Lung (tissue), 12 donors: ENCODE measurements around the gene PTPRN2. TPM values are rescaled to one million over a fixed set of nuclear protein-coding genes. Genes with fewer than 3 reads are reported as not detected.
"Not testable (repeated sequence)": the region's sequence is repeated elsewhere in the genome, so short reads cannot be mapped to it uniquely, and the experiment has no call there.

Experiments used
- ATAC-seq: fragments of 200-7000 bp; cut with Tn5 transposase; one replicate; pipeline ENCODE4 v1.9.1; 2020; ENCODE audit warnings: moderate number of reproducible peaks; ENCODE audit not compliant: insufficient read depth, low FRiP score
- DNase-seq, 3 donors: peaks; one replicate each; pipeline ENCODE4 v3.0.0-alpha.2; 2013 to 2017
- H3K27ac ChIP-seq, 2 donors: one replicate each; pipeline ENCODE4 v1.5.1; 2013; ENCODE audit warnings: mild to moderate bottlenecking in 2 of 2, moderate library complexity in 2 of 2, control low read depth in 1 of 2, inconsistent platforms in 1 of 2, low read depth in 1 of 2, low read length in 1 of 2
- H3K27me3 ChIP-seq, 3 donors: one replicate each; pipeline ENCODE4 v1.5.1; 2013; ENCODE audit warnings: low read length in 2 of 3; ENCODE audit not compliant: control insufficient read depth in 3 of 3, insufficient read depth in 3 of 3
- H3K36me3 ChIP-seq, 4 donors: one replicate each; pipeline ENCODE4 v1.5.1; 2013; ENCODE audit warnings: low read length in 4 of 4, mild to moderate bottlenecking in 1 of 4, moderate library complexity in 1 of 4; ENCODE audit not compliant: control insufficient read depth in 4 of 4, insufficient read depth in 4 of 4
- H3K4me1 ChIP-seq, 5 donors: one replicate each; pipeline ENCODE4 v1.5.1; 2013; ENCODE audit warnings: low read length in 5 of 5, mild to moderate bottlenecking in 2 of 5, moderate library complexity in 1 of 5; ENCODE audit not compliant: control insufficient read depth in 5 of 5, insufficient read depth in 5 of 5
- H3K4me3 ChIP-seq: one replicate; pipeline ENCODE4 v1.5.1; 2013; ENCODE audit warnings: mild to moderate bottlenecking, control low read depth, moderate library complexity
- H3K9ac ChIP-seq, 2 donors: one replicate each; pipeline ENCODE4 v1.5.1; 2013; ENCODE audit warnings: low read length in 2 of 2, control low read depth in 1 of 2; ENCODE audit not compliant: insufficient read depth in 1 of 2
- H3K9me3 ChIP-seq, 4 donors: one replicate each; pipeline ENCODE4 v1.5.1; 2013; ENCODE audit warnings: low read length in 3 of 4, mild to moderate bottlenecking in 1 of 4, moderate library complexity in 1 of 4; ENCODE audit not compliant: control insufficient read depth in 4 of 4, insufficient read depth in 3 of 4
- WGBS, 2 donors: extraction: QIAGEN DNeasy Blood & Tissue Kit; methylation state at CpG; one replicate each; pipeline ENCODE4 v1.1.7; 2013; 5-methylcytosine and 5-hydroxymethylcytosine counted together
- polyA plus RNA-seq, 2 donors: library from polyadenylated mRNA; stranded (reverse); fragments of 200-250 nt; gene quantifications; one replicate each; pipeline ENCODE4 v1.2.1, GENCODE V29; 2013
- total RNA-seq, 2 donors: library from RNA; depleted of rRNA in 1 of 2; stranded (reverse); fragments of >200 nt in 1 of 2; gene quantifications; one replicate each; pipeline ENCODE4 v1.2.1, GENCODE V29; 2014 to 2021
- TF ChIP-seq, protein P1 (sequence below): IDR thresholded peaks from 2 replicates; pipeline ENCODE4 v1.5.1; 2012; ENCODE audit warnings: mild to moderate bottlenecking; ENCODE audit errors: control extremely low read depth, extremely low read depth
- donor health status: control.
- donor health status: control.
- donor health status: Bipolar disorder and iron deficiency.
- donor health status: healthy.
- donor health status: DM: yes; HTN: yes; CAD: no.

PTPRN2 gene
- total and polyA plus RNA-seq, 4 donors, result 2.1 to 7.4 (median 4.4) TPM

DNA sequence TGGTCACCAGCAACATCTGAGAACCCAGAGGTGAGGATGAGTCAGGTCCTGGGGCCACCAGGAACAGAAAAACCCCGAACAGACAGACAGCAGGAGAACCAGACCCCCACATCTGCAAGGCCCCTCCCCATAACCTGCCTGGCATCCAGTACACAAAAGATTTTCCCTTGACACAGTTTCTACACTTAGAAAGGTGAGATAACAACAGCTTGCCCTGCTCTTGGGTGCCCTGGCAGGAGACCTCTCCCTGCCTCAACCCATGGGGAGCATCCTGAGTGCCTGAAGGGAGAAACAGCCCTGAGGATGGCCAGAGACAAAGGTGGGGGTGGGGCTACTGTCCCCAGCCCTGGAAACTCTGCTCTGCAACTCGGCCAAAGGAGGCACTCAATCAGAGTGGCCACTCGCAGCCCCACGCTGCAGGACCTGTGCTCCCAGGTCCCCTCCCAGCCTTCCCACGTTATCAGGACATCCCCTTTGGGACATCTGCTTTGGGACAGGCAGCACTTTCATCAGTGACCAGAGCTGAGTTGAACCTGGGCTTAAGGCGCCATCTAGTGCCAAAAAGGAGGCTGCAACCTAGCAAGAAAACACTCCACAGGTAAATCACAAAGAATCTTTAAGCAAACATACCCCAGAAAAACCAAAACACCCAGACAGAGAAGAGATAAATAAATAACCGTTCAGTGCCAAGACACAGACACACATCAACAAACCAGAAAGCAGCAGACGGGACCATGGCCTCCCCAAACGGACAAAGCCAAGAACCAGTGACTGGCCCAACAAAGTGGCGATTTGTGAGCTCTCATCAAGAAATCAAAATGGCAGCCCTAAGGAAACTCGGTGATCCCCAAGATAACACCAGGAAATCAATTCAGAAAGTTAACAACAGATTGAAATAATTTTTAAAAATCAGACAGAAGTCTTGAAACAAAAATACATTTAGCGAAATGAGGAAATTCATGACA lies 233.7 kb downstream of the PTPRN2 start:
- Histone ChIP-seq H3K27ac (no peak overlapping the region), H3K9ac (no peak overlapping the region), H3K36me3 (no peaks in the 10 kb centered on the region), H3K9me3 (peaks cover 0 to 9% (median 2%) of the 10 kb centered on the region in 4 donors), H3K4me1 (no peaks in the 10 kb centered on the region), H3K27me3 (no peaks in the 10 kb centered on the region), H3K4me3 (no peak overlapping the region)
- ATAC-seq (no peak), DNase-seq (peak in 1 of 3 donors; percentile 4)
- TF ChIP-seq, protein P1, sequence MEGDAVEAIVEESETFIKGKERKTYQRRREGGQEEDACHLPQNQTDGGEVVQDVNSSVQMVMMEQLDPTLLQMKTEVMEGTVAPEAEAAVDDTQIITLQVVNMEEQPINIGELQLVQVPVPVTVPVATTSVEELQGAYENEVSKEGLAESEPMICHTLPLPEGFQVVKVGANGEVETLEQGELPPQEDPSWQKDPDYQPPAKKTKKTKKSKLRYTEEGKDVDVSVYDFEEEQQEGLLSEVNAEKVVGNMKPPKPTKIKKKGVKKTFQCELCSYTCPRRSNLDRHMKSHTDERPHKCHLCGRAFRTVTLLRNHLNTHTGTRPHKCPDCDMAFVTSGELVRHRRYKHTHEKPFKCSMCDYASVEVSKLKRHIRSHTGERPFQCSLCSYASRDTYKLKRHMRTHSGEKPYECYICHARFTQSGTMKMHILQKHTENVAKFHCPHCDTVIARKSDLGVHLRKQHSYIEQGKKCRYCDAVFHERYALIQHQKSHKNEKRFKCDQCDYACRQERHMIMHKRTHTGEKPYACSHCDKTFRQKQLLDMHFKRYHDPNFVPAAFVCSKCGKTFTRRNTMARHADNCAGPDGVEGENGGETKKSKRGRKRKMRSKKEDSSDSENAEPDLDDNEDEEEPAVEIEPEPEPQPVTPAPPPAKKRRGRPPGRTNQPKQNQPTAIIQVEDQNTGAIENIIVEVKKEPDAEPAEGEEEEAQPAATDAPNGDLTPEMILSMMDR, result no peak
- WGBS, 2 donors, result 49 to 51% methylated on average over 12 of the region's 12 CpGs

DNA sequence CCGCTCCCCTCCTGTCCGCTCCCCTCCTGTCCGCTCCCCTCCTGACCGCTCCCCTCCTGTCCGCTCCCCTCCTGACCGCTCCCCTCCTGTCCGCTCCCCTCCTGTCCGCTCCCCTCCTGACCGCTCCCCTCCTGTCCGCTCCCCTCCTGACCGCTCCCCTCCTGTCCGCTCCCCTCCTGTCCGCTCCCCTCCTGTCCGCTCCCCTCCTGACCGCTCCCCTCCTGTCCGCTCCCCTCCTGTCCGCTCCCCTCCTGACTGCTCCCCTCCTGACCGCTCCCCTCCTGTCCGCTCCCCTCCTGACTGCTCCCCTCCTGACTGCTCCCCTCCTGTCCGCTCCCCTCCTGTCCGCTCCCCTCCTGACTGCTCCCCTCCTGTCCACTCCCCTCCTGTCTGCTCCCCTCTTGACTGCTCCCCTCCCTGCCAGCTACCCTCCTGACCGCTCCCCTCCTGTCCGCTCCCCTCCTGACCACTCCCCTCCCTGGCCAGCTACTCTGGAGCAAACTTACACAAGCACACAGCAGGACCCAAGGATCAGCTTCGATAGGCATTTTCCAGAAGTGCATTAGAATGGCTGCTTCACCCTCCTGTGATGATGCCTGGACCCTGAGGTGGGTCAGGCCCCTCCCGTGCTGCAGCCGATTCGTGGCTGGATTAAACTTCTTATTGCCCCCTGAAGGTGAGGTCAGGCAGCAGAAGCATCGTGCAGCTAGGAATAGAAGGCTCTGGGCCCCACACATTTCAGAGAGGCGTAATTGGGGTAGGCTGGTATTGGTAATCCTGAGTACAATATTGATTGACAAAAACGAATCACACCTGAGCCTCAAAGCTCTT lies 235.5 kb downstream of the PTPRN2 start:
- H3K9me3 ChIP-seq, H3K4me1 ChIP-seq, H3K9ac ChIP-seq, ATAC-seq, H3K27me3 ChIP-seq, H3K27ac ChIP-seq, DNase-seq, H3K4me3 ChIP-seq, H3K36me3 ChIP-seq: not testable (repeated sequence)
- WGBS, 2 donors, result 81 to 86% methylated on average over 25 to 28 of the region's 30 CpGs

DNA sequence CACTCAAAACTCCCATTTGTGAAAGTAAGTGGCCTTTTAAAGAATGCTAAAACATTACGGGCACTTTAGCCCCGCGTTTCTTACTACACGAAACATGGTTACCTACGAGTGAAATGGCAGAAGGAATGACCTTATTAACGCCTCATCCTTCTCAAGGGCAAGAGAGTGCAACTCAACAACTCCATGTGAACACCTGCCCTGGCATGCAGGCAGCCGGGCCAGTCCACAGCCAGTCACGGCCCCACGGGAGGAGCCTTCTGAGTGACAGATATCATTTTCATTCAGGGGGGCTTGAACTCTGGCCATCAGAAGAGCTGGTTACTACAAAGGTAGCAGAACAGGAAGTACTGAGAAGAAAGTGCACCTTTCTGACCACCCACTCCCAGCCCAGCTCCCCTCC lies 236.1 kb downstream of the PTPRN2 start:
- no peaks in the 10 kb centered on the region for H3K36me3 ChIP-seq
- no peak overlapping the region for H3K27ac ChIP-seq
- WGBS, 2 donors, result 70 to 90% methylated on average over 9 of the region's 9 CpGs
- ATAC-seq (no peak), DNase-seq (no peak)
- H3K4me1 ChIP-seq, result no peaks in the 10 kb centered on the region
- no peak overlapping the region for H3K9ac ChIP-seq
- no peaks in the 10 kb centered on the region for H3K27me3 ChIP-seq
- TF ChIP-seq, protein P1, result no peak
- H3K9me3 ChIP-seq, result peaks cover 0 to 9% (median 4%) of the 10 kb centered on the region in 4 donors
- H3K4me3 ChIP-seq, result no peak overlapping the region

DNA sequence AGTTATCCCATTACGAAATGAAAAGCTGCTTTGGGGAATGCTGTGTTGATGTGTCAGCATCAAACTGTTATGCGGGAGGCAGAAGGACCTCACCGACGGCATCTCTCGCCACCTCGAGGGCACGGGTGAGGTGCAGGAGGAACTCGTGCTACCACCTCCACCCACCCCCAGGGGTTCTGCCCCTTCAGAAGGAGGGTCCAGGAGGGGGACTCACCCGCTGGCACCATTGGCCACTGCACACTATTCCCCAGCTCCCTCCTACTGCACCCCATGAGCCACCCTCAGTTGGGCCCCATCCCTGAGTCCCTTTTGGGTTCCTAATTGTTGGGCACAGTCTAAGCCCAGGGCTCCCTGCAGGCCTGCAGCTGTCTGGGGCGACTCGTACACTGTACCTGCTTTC lies 236.6 kb downstream of the PTPRN2 start:
- DNase-seq, result no peak
- no peaks in the 10 kb centered on the region for H3K4me1 ChIP-seq
- H3K9me3 ChIP-seq, result peaks cover 0 to 9% (median 4%) of the 10 kb centered on the region in 4 donors
- TF ChIP-seq, protein P1, result no peak
- H3K27ac ChIP-seq, result no peak overlapping the region
- ATAC-seq, result no peak
- no peaks in the 10 kb centered on the region for H3K36me3 ChIP-seq
- WGBS, 2 donors, result 79 to 87% methylated on average over 11 of the region's 11 CpGs
- no peaks in the 10 kb centered on the region for H3K27me3 ChIP-seq
- no peak overlapping the region for H3K9ac ChIP-seq
- no peak overlapping the region for H3K4me3 ChIP-seq
